ACHN (cell line): Measurements from ENCODE around the gene UBE2E1.

ENCODE experiments used
- DNase-seq: peaks from one replicate; pipeline ENCODE4 v3.0.0-alpha.2; 2015
- in situ Hi-C: cut with HindIII; loops from 2 replicates; pipeline ENCODE4 v1.10.0; 2017; ENCODE audit warnings: low sequenced_read_pairs, low pct_ligation_motif_present, low pct_unique_long_range_greater_than_20kb

The UBE2E1 gene

DNA sequence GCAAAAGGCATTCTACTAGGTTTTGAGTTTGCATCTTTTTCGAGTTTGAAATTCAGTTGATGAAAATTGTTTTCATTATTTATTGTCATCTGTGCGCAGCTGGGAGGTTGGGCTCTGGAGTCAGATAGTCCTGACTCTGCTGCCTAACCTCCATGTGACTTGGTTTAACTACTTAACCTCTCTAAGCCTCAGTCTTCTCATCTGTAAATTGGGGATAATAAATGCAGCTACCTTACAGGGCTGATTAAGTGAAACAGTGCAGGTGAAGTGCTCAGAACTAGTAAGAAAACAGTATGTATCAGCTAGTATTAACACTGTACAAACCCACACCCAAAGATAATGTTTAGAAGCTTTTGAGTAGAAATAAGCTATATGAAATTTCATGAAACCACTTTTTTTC lies 14.1 kb upstream of the UBE2E1 start:
- DNase-seq, result no peak
- in situ Hi-C loops, result no loop called here

DNA sequence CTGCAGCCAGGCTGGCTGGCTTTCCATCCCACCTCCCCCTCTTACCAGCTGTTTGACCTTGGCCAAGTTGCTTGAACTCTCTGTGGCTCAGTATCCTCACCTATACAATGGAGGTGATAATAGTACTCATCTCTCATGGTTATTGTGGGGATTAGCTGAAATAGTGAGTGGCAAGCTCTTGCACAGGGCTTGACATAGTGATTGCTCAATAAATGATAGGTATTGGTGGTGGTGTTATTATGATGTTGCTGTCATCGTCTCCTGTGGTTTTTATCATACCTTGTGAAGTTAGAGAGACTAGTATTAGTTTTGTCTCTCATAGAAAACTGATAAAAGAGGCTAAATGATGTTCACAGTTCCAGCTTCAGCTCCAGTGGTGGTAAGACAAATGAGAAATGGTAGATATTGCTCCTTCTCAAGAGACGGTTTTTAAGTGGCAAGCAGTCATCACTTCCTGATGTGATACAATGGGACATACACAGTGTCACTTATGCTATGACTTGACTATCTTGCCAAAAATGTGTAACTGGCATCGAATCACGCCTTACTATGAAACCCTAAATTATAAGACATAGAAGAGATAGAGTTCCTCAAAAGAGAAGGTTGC lies 12.1 kb upstream of the UBE2E1 start:
- no peak for DNase-seq
- in situ Hi-C loops, result no loop called here

DNA sequence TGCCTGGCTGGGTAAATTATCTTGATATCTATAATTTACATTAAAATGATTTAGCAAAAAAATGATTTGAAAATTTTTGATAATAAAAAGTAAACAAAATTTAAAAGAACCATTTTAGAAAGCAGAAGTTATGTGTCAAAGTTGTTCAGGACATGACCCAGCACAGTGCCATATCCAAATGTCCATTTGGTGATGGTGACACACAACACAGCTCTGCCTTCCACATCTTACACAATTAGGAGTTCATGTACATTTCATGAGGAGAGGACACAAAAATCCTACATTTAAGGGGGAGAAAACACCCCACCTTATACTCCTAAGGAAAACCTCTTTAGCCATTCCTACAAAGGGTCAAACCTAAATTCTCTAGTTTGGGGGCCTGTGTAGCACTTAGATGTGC lies 10.7 kb upstream of the UBE2E1 start:
- no peak for DNase-seq
- in situ Hi-C loops, result no loop called here

DNA sequence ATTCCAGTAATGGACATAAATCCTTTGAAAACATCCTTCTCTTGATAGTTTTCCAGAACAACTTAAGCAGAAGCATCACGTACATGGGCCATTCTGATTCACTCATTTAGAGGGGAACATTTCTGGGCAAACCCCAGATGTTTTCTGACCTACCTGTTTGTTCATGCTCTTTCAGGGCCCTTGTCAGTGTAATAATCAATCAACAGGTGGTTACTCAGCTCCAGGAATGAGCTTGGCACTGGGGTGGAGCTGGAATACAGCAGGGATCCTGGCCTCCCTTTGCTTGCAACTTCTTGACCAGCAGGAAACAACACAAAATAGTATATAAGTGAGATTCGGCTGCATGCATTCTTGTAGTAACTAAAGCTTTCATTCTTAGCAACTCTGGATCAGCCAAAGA lies 9.2 kb upstream of the UBE2E1 start:
- in situ Hi-C loops, result no loop called here
- no peak for DNase-seq

DNA sequence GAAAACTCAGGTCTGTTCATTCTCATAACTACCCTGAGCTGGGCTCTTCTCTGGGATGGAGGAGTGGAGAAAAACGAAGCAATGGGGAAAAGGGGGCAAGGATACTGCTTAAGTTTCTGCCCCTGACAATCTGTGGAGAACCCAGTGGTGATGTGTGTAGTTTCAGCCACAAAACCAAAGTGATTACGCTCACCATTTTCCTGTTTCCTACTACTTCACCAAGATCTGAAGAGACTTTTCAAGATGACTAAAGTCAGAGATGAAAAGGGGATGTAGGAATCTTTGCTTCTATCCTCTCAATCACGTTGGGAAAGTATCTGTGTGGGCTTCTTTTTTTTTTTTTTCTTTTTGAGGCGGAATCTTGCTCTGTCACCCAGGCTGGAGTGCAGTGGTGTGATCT lies 8.3 kb upstream of the UBE2E1 start:
- in situ Hi-C loops, result no loop called here
- no peak for DNase-seq

DNA sequence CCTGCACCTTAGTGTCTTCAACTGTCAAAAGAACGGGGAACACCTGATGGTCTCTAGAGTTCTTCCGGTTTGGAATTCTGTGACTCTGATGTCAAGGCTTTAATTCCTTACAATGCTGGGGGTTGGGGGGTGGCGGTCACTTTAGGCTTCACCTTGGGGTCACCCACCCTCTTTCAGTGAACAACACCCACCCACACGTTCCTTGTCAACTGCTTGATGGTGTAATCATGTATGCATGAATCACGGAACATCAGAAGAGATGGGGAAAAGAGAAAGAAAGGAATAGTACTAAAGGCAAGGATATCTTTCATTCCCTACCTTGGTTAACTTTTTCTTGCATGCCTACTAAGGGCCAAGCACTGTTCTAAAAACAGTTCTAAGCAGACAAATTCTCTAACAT lies 7.3 kb upstream of the UBE2E1 start:
- no peak for DNase-seq
- in situ Hi-C loops, result no loop called here

DNA sequence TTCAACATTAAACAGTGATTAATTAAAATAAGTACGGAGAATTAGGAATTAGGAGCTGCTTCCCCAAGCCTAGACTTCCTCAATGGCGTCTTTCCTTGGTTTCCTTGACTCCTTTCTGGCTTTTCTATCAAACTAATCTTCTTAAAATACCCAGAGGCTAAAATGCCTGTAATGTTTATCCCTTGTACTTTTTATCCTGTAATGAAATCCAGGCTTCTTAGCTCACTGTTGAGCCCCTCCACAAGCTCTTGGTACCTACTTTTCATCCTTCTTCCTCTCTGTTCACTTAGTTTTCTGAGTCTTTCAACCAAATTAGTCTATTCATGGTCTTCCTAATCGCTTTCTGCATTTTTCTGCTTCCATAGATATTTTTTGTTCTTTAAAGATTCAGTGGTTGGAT lies 6.9 kb upstream of the UBE2E1 start:
- no peak for DNase-seq
- in situ Hi-C loops, result no loop called here

DNA sequence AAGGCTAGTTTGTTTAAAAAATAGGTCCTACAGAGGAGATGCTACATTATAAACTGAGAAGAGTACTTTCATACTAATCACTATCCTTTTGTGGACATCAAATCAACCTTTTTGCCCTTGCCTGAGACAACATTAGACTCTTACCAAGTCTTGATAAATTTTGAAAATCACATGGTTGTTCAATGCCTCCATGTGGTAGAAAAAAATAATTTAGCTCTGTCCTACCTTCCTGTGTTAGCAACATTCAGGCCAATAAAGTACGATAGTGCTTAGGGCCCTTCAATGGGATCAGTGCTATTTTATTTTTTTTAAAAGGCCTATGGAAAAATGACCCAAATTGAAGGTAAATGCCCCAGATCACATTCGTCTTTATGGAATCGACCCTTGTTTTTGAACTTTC lies 5.0 kb upstream of the UBE2E1 start:
- in situ Hi-C loops, result no loop called here
- no peak for DNase-seq

DNA sequence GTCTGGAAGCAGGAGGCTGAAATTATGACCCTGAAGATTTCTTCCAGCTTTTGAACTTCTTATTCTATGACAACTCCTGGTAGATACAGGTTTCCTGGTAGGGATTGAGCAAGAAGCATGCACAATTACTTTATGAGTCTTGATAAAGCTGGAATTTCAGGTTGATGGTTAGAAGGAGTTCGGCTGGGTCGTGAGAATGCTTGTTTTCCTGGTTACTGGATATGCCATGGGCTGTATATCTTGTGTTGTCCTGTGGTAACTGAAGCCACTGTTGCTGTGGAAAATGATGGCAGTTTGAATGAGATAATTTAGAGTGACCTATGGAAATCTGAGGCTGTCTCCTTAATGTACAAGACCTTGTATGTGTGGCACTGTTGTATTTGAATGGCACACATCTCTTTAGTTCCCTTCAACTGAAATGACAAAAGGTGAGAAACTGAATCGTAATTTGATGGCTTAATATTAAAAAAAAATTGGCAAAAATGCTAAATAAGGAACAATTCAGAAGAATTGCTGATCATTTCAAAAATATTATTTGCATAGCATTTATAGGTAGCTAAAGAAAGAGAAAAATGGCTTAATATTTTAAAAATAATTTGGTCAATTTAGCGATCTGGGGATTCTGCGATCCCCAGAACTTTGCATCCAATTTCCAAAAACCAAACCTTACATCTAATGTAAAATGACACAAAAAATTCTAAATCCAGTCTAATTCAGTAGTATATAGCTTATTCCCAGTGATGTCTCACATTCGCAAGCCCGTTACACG lies 1.1 kb upstream of the UBE2E1 start:
- no peak for DNase-seq
- in situ Hi-C loops, result no loop called here

DNA sequence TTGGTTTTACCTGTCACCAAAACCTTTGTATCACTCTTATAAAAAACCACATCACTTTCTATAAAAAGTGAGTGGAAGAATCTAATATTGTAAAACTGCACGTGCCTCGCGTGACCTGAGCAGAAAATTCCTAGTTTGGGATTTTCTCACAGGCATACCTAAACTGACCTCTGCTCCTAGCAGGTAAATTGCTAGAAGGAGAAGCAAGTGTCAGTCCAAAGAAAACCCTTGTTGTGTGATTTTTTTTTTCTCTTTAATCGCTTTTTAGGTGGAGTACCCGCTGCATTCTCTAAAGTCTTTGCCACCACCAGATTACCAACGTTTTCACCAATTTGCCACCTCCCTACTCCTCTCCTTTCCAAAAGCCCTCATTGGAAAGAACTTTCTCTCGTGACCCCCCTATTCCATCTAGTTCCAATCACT lies 534 bp upstream of the UBE2E1 start:
- no peak for DNase-seq
- in situ Hi-C loops, result no loop called here

DNA sequence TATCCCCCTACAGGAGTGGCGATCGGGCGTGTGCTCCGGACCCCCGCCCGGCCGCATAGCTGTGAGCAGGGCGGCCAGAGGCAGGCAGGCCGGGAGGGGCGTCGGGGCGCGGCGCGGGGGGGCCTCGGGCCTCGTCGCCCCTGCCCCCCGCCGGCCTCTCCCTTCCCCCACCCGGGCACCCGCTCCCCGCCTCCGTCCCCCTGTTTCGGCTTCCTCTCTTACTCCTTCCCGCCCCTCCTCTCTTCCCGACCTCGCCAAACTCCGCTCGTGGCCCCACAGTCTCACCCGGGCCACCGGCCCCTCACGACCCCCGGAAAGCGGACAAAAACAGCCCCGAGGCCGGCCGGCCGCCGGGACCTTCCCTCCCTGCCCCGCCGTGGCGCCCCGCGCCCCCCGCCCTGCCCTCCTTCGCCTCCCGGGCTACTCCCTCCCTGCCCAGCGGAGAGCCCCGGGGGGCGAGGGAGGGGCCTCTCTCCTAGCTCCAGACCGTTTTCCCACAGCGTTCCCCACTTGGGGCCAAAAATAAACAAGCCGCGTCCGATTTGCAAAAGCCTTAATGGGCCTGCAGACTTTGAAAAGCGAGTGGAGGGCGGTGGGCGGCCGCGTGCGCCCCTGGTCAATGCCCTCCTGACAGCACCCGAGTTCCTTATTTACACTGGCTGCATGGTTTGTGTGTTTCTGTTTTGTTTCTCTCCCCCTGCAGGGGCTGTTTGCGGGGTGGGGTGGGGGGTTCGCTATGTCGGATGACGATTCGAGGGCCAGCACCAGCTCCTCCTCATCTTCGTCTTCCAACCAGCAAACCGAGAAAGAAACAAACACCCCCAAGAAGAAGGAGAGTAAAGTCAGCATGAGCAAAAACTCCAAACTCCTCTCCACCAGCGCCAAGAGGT lies 1.0 kb downstream of the UBE2E1 start:
- in situ Hi-C loops, result no loop called here
- no peak for DNase-seq

DNA sequence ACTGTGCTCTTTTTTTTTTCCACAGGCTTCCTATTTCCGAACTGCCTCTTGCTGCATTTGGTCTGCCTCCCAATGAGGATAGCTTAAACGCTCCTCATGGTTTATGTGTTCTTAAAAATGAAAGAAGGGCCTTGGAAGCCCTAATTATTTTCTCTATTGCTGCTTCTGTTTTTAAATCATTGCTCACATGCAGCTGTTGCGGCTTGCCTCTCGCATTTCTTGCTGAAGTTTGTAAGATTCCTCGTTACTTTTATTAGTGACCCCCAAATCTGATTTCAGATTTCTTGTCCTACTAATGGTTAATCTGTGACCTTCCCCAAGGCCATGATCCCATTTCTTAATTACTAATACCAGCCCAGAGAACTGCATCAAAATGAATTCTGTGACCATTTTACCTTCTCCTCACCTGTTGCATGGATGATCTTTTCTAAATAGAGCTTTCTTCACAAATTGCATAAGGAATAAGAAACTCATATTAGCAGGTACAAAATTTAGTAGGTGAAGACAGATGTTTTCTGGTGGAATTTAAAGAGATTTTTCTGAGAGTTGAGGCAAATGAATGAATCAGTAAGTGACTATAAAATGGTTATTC lies 1.8 kb downstream of the UBE2E1 start:
- in situ Hi-C loops, result no loop called here
- DNase-seq, result peak; percentile 10

DNA sequence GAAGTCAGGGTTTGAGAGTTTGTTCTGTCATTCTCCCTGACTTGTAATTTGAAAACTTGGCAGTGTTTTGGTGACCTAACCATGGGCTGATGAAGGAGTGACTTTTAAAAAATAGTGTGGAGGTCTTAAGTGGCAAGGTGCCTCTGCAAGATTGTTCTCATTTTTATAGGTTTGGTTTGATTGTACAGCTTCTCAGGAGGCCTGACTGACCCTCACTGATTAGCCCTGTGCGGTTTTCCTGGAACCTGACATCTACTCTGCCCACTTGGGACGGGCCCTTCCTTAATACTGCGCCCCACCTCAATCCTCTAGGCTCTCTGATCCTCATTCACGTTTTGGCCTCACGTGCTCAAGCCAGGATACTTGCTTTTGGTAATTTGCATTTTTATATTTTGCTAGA lies 2.8 kb downstream of the UBE2E1 start:
- in situ Hi-C loops, result no loop called here
- DNase-seq, result no peak

DNA sequence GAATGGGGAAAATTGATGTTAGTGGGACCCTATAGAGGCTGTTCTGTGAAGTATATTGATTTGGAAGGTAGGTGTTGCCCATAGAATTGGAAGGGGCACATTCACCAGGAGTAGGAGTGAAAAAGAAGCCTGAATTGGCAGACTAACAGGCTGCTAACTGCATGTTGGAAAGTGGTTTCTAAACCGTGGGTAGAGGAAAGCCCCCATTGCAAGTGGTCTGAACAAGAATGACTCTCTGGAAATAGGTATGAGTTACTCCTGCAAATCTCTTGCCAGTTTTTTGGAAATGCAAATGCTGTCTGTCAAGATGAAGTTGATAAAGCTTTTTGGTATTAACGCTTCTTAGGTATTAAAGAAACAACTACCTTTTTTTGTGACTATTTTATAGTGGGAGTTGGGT lies 3.5 kb downstream of the UBE2E1 start:
- in situ Hi-C loops, result no loop called here

DNA sequence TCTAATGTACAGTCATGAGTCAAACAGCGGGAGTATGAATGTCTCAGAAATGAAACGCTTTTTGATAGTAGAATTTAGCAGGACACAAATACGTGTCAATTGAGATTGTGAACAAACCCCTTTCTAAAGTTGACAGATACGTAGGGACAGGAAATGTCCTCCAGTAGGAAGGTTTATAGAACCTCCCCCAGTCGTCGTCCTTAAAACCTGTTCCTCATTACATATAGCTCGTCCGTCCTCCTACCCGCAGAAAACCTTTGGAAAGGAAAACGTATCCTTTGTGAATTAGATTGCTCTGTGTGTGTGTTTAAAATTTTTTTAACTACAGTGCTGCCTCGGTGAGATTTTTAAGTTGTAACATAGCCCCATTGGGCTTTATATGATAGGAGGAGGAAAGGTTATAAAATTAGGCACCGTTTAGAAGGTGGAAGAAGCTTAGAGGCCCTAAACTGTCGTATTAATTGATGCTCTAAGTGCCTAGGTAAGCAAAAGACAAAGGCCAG lies 4.1 kb downstream of the UBE2E1 start:
- in situ Hi-C loops, result no loop called here
- DNase-seq, result no peak

More for the DNA sequence above, 3.5 kb downstream of the UBE2E1 start:
- no peak for DNase-seq

DNA sequence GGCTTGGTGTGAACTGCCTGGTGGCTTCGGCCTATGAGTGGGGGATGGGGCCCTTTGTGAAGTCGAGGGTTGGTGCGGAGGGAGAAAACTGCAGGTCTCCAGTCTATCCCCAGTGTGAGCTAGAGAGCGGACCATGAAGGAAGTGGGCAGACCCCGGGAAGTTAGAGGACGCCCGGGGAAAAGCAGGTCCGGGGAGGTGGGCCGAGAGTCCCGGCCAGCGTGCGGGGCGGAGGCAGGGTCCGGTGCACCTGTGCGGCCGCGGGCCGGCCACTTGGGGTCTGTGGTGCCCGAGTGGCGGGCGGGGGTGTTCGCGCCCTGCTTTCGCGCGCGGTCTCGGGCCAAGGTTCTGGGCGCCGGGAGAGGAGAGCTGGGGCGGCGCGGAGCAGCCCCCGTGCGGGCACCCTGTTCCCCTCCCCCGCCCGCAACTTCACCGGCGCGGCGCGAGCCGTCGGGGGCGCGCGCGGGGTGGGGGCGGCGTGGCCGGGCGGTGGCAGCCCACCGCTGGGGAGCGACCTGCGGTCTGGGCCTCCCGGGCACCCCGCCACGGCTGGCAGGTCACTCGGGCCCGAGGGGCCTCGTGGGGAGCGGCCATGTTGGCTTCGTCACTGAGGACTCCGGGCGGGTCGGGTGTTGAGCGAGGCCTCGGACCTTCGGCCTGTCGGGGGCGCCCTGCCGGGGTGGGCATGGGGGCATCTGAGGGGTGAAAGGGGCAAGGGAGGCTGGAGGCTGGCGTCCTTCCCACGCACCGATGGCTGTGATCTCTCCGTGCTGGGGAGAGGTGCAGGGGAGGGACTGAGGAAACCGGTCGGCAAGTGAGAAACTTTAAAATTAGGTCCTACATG lies 4.8 kb downstream of the UBE2E1 start:
- in situ Hi-C loops, result no loop called here
- DNase-seq, result peak; percentile 54

DNA sequence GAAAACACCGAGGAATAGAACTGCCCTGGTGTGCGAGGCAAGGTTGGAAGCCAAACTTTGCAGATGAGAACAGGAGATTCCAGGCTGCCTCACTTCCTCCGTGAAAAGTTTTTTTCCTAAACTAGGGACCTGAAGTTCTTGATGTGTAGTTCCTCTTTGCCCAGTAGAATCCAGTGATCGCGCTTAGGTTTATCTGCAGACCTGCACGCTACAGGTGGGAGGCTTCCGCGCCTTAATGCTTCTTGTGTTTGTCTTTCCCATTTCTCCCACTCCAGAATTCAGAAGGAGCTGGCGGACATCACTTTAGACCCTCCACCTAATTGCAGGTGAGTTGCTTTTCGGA lies 5.4 kb downstream of the UBE2E1 start:
- in situ Hi-C loops, result no loop called here
- DNase-seq, result peak; percentile 34

DNA sequence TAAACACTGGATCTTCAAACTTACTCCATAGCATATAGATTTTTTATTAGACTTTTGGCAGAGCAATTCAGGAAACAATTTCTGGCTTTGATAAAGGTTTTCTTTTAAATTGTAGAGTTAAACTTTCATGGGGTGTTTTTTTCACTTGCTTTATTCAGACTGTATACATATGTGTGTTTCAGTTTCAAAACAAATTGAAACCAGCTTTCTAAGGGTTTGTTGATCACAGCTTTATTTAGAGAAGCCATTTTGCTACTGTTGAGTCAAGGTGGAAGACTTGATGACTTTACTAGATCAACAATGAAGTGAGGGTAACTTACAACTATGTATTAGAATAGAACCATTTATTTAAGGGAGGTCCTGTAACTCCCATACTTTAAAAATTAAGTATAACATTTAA lies 6.2 kb downstream of the UBE2E1 start:
- DNase-seq, result no peak
- in situ Hi-C loops, result no loop called here
